H1 (cell line): ENCODE measurements around the gene NRL. TPM values are rescaled to one million over a fixed set of nuclear protein-coding genes. Genes with fewer than 3 reads are reported as not detected.

Experiments
- EGR1 ChIP-seq: IDR thresholded peaks from 2 replicates; pipeline ENCODE4 v1.6.1; 2011; ENCODE audit warnings: low read depth, low read length, borderline replicate concordance
- JUN ChIP-seq: IDR thresholded peaks from 2 replicates; pipeline ENCODE4 v1.6.1; 2011; ENCODE audit warnings: low read depth, mild to moderate bottlenecking, improper control_type of control experiment, low read length
- SP2 ChIP-seq: IDR thresholded peaks from 2 replicates; pipeline ENCODE4 v1.6.1; 2012; ENCODE audit warnings: mild to moderate bottlenecking, low read length, inconsistent platforms
- polyA plus RNA-seq, 7 experiments: library from polyadenylated mRNA; depleted of rRNA in 3 of 7; stranded (reverse) in 5 of 7; unstranded in 2 of 7; fragments of >200 nt in 5 of 7; fragments of 200-250 nt in 2 of 7; gene quantifications; 1 replicate in 5 of 7; 2 replicates in 1 of 7; 4 replicates in 1 of 7; pipeline versions ENCODE4 v1.2.1 to v1.2.3, GENCODE V29; 2011 to 2013; ENCODE audit warnings: missing spikeins in 2 of 7, mixed read lengths in 2 of 7
- total RNA-seq: library from RNA; stranded (reverse); fragmentation: NEBNext Ultra II Directional; extraction: Animal tissue kit (Norgen Biotek cat#: 25700); gene quantifications from 2 replicates; pipeline ENCODE4 v1.2.1, GENCODE V29; 2021
- TF ChIP-seq, protein P1 (sequence below): IDR thresholded peaks from 2 replicates; pipeline ENCODE4 v1.6.1; 2011; ENCODE audit warnings: low read depth, mild to moderate bottlenecking, low read length; ENCODE audit not compliant: insufficient read depth
- TF ChIP-seq, protein P2 (sequence below): IDR thresholded peaks from 2 replicates; pipeline ENCODE4 v1.6.1; 2011; ENCODE audit warnings: low read length, improper control_type of control experiment

NRL gene
- total and polyA plus RNA-seq, 2 of the 8 experiments (the other 6 are each of a cell fraction or from before 2014, with no cell fraction given), result 1.1 to 2.2 TPM

DNA sequence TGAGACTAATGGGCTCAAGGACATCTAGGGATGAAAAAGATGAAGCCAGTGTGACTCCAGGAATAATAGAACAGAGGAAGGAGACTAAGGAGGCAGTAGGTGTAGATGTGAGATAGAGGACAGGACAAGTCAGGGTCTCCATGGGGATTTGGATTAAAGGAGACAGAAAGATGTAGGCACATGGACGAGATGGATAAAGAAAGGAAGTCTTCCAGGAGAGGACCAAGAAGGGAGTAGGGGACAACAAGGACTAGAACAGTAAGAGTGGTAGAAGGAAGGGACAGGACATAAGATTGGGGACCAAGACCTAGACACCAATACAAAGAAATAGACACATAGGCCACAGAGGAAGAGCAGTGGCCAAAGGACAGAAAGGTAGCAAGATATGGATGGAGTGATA is 27.7 kb downstream of the NRL start (continued):
- TF ChIP-seq, protein P1, sequence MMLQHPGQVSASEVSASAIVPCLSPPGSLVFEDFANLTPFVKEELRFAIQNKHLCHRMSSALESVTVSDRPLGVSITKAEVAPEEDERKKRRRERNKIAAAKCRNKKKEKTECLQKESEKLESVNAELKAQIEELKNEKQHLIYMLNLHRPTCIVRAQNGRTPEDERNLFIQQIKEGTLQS, result no peak
- TF ChIP-seq SP2, result no peak
- TF ChIP-seq EGR1, result no peak
- TF ChIP-seq JUN, result no peak
- TF ChIP-seq, protein P2, sequence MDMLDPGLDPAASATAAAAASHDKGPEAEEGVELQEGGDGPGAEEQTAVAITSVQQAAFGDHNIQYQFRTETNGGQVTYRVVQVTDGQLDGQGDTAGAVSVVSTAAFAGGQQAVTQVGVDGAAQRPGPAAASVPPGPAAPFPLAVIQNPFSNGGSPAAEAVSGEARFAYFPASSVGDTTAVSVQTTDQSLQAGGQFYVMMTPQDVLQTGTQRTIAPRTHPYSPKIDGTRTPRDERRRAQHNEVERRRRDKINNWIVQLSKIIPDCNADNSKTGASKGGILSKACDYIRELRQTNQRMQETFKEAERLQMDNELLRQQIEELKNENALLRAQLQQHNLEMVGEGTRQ, result no peak
